ENCODE measurements around the gene NEMP1.
A peak's percentile ranks its signal among the peaks of the same experiment; 100 is the strongest.
"Not testable (repeated sequence)": the region's sequence is repeated elsewhere in the genome, so short reads cannot be mapped to it uniquely, and the experiment has no call there.

Gene NEMP1

GRCh38 chr12:57029457-57029856 is 49.1 kb downstream of the NEMP1 start:
- no peak for DNase-seq (ENCODE audit: low read depth, low spot score)

GRCh38 chr12:57027805-57028153 is 50.8 kb downstream of the NEMP1 start:
- no peak for DNase-seq (ENCODE audit: low read depth, low spot score)

- peak; percentile 8 for DNase-seq (ENCODE audit: low read depth, low spot score)
These were observed 51.4 kb downstream of the NEMP1 start for GRCh38 chr12:57027011-57027804.

- no peak for DNase-seq (ENCODE audit: low read depth, low spot score)
These were observed 53.4 kb downstream of the NEMP1 start for GRCh38 chr12:57025196-57025595.

GRCh38 chr12:57022324-57022723 is 56.3 kb downstream of the NEMP1 start:
- DNase-seq (ENCODE audit: low read depth, low spot score) = not testable (repeated sequence)

- DNase-seq (ENCODE audit: low read depth, low spot score) = no peak
These were observed 58.4 kb downstream of the NEMP1 start for GRCh38 chr12:57019983-57020719.

GRCh38 chr12:57018906-57019305 is 59.7 kb downstream of the NEMP1 start:
- no peak for DNase-seq (ENCODE audit: low read depth, low spot score)

- DNase-seq (ENCODE audit: low read depth, low spot score) = peak; percentile 16
These were observed 60.2 kb downstream of the NEMP1 start for GRCh38 chr12:57018353-57018752.

GRCh38 chr12:57016348-57016747 is 62.2 kb downstream of the NEMP1 start, which contains the start of gene TAC3:
TSS of gene TAC3 (minus strand) at chr12:57016529. CDS start at chr12:57015797, 732 bp downstream.
- DNase-seq (ENCODE audit: low read depth, low spot score) = peak; percentile 47

- peak; percentile 16 for DNase-seq (ENCODE audit: low read depth, low spot score)
These were observed 65.8 kb downstream of the NEMP1 start for GRCh38 chr12:57012600-57013465.

GRCh38 chr12:57011438-57012424 is 66.9 kb downstream of the NEMP1 start:
- no peak for DNase-seq (ENCODE audit: low read depth, low spot score)

- DNase-seq (ENCODE audit: low read depth, low spot score) = no peak
These were observed 67.9 kb downstream of the NEMP1 start for GRCh38 chr12:57010627-57011247.

GRCh38 chr12:57009949-57010626 is 68.5 kb downstream of the NEMP1 start:
- no peak for DNase-seq (ENCODE audit: low read depth, low spot score)

- peak; percentile 41 for DNase-seq (ENCODE audit: low read depth, low spot score)
These were observed 70.4 kb downstream of the NEMP1 start for GRCh38 chr12:57008178-57008577.

- no peak for DNase-seq (ENCODE audit: low read depth, low spot score)
These were observed 71.6 kb downstream of the NEMP1 start for GRCh38 chr12:57006809-57007475.

- DNase-seq (ENCODE audit: low read depth, low spot score) = peak; percentile 40
These were observed 72.4 kb downstream of the NEMP1 start, which contains the start of gene ZBTB39 for GRCh38 chr12:57005980-57006808. TSS of gene ZBTB39 (minus strand) at chr12:57006546. CDS start at chr12:57004917, 1,629 bp downstream.

Data from ELF-1 (cell line).